Activated T-helper 17 cell treated with anti-CD3 and anti-CD28 coated beads, Interleukin-2, amount 50 U/mL, for 72 hours (primary cell): ENCODE data around the gene EXOC6B. TPM values are rescaled to one million over a fixed set of nuclear protein-coding genes. Genes with fewer than 3 reads are reported as not detected.

Source experiments
- ATAC-seq: fragments of 150-1000 bp; cut with Tn5 transposase; replicated peaks from 2 replicates; pipeline ENCODE4 v1.10.0; 2021; ENCODE audit warnings: mild to moderate bottlenecking, moderate library complexity
- H3K27ac Mint-ChIP-seq: one replicate; pipeline ENCODE4 v1.8.0; 2022; ENCODE audit warnings: mixed read lengths
- H3K27me3 Mint-ChIP-seq: one replicate; pipeline ENCODE4 v1.8.0; 2022; ENCODE audit warnings: mixed read lengths
- H3K36me3 Mint-ChIP-seq: one replicate; pipeline ENCODE4 v1.8.0; 2022; ENCODE audit warnings: low read depth, mild to moderate bottlenecking, mixed read lengths
- H3K4me1 Mint-ChIP-seq: one replicate; pipeline ENCODE4 v1.8.0; 2022; ENCODE audit warnings: mixed read lengths
- H3K4me3 Mint-ChIP-seq: one replicate; pipeline ENCODE4 v1.8.0; 2022; ENCODE audit warnings: mild to moderate bottlenecking, mixed read lengths
- H3K9me3 Mint-ChIP-seq: one replicate; pipeline ENCODE4 v1.8.0; 2022; ENCODE audit warnings: mixed read lengths
- total RNA-seq, 2 donors: library from RNA; stranded (reverse); gene quantifications; one replicate each; pipeline ENCODE4 v1.2.3, GENCODE V29; 2022

Gene EXOC6B
- total RNA-seq, 2 donors from 2014 or later: 12.1 to 12.8 TPM

DNA sequence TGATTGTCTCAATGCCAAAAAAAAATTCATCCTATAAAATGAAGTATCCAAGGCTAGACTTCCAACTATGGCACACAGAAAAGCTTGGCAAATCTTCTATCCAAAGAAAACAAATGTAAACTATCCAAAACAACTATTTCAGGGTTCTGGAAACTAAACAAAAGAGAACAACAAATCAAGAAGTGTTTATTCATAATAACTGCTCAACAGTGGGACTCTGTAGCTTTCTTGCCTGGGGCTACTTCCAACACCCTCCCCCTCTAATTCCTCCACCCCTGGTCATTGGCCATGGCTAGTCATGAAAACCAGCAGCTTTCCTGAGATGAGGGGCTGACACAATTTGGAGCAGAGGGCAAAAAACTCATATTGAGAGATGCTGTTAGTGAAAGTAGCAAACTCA lies 107.0 kb downstream of the EXOC6B start:
- Mint-ChIP-seq H3K9me3 (no peaks in the 10 kb centered on the region), H3K36me3 (peaks cover 30% of the 10 kb centered on the region), H3K27ac (no peak overlapping the region), H3K27me3 (no peaks in the 10 kb centered on the region), H3K4me1 (no peaks in the 10 kb centered on the region), H3K4me3 (no peak overlapping the region)
- ATAC-seq: no peak

GRCh38 chr2:72716601-72717000 lies 109.2 kb downstream of the EXOC6B start:
- no peak for ATAC-seq
- H3K4me1 Mint-ChIP-seq: no peaks in the 10 kb centered on the region
- H3K9me3 Mint-ChIP-seq: no peaks in the 10 kb centered on the region
- no peaks in the 10 kb centered on the region for H3K27me3 Mint-ChIP-seq
- H3K36me3 Mint-ChIP-seq: peaks cover 30% of the 10 kb centered on the region
- H3K27ac Mint-ChIP-seq: no peak overlapping the region
- H3K4me3 Mint-ChIP-seq: no peak overlapping the region

DNA sequence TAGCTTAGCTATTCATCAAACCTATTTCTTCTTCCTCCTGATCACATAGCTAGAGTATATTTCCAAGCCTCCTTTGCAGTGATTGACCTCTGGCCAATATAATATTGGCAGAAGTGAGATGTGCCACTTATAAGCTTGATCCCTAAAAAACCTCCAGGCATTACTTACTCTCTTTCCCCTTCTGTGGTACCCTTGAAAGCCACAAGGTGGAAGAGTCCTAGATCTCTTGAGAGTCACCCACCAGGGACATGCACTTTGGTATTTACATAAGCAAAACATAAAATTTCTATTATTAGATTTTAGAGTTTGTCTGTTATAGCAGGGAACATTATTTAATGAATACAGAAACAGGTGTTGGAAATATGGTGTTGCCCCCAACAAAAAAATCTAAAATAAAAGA lies 112.0 kb downstream of the EXOC6B start:
- H3K9me3 Mint-ChIP-seq: no peaks in the 10 kb centered on the region
- H3K27me3 Mint-ChIP-seq: no peaks in the 10 kb centered on the region
- H3K4me1 Mint-ChIP-seq: no peaks in the 10 kb centered on the region
- no peak overlapping the region for H3K27ac Mint-ChIP-seq
- no peak for ATAC-seq
- H3K4me3 Mint-ChIP-seq: no peak overlapping the region
- peaks cover 22% of the 10 kb centered on the region for H3K36me3 Mint-ChIP-seq

DNA sequence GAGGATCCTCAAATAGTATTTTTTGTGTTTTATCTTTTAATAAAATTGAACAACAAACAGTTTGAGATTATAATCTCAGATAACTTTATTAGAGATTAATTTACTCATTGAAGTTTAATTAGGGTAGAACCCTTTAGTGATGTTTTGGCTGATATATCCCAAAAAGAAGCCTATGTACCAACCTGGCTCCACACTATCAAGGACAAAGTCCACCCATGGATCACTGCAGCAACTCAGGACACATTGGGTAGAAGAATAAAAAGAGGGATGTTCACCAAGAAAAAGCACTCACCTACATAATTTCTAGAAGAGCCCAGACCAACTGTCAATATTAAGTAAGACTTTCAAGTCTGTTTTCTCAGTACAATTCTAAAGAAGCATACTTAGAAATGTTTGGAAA lies 112.9 kb downstream of the EXOC6B start:
- Mint-ChIP-seq H3K27ac (no peak overlapping the region), H3K4me1 (no peaks in the 10 kb centered on the region), H3K36me3 (peaks cover 22% of the 10 kb centered on the region), H3K4me3 (no peak overlapping the region), H3K27me3 (no peaks in the 10 kb centered on the region), H3K9me3 (no peaks in the 10 kb centered on the region)
- ATAC-seq: no peak

DNA sequence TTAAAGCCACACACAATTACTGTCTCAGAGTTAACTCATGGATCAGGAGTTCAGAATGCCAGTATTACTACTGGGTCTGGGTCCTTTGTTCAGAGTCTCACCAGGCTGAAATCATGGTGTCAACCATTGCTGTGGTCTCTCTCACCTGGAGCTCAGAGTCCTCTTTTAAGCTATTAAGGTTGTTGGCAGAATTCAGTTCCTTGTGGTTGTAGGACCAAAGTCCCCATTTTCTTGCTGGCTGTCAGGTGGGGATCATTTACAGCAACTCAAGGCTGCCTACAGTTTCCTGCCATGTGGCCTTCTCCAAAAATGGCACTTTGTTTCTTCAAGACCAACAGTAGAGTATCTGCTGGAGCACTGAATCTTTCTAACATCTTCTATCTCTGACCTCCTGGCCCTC lies 113.5 kb downstream of the EXOC6B start:
- H3K9me3 Mint-ChIP-seq: no peaks in the 10 kb centered on the region
- H3K36me3 Mint-ChIP-seq: peaks cover 22% of the 10 kb centered on the region
- no peak overlapping the region for H3K27ac Mint-ChIP-seq
- ATAC-seq: no peak
- H3K4me3 Mint-ChIP-seq: no peak overlapping the region
- no peaks in the 10 kb centered on the region for H3K4me1 Mint-ChIP-seq
- no peaks in the 10 kb centered on the region for H3K27me3 Mint-ChIP-seq

DNA sequence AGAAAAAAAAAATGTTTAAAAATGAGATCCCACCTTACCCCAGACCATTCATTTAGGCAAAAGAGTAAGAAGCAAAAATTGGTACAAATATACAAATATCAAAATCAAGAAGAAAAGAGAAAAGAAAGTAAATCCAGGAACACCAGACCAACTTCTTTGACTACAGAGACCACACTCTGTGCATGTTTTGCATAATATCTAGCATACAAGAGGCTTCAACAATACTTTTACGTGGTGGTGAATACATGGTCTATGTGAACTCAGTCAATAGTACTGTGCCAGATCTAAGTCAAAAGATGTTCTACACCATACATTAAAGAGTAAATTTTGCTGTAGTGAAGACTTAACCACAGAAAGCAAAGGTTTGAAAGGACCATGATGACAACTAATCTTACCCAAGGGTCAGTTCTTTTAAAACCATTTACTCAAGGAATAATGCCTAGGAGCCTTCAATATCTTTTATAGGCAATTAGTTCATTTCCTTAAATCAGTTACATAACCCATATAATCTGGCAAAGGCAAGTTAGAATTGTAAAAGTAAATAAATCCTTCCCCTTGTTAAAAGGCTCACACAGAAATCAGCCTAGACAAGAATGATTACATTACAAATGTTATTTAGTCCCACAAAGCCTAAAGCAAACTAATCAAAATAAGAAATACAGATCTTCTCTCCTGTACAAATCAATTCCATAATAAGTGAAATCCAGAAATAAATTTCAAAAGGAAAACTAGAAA lies 115.2 kb downstream of the EXOC6B start:
- Mint-ChIP-seq H3K27me3 (no peaks in the 10 kb centered on the region), H3K36me3 (peaks cover 15% of the 10 kb centered on the region), H3K4me1 (no peaks in the 10 kb centered on the region), H3K4me3 (no peak overlapping the region), H3K27ac (no peak overlapping the region), H3K9me3 (no peaks in the 10 kb centered on the region)
- ATAC-seq: no peak

DNA sequence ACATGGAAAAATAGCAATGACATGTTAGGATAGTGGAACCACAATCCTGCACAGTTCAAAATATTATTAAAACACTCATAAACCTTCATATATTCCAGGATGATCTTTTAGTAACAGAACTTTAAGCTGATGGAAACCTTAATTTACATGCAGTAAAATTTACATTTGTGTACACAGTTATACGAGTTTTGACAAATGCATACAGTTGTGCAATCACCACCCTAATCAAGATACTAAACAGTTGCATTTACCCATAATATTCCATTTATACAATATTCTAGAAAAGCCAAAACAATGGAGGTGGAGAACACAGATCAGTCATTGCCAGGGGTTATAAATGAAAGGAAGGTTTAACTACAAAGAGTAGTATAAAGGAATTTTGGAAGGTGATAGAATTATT lies 117.6 kb downstream of the EXOC6B start:
- no peaks in the 10 kb centered on the region for H3K9me3 Mint-ChIP-seq
- no peak for ATAC-seq
- no peak overlapping the region for H3K4me3 Mint-ChIP-seq
- H3K4me1 Mint-ChIP-seq: no peaks in the 10 kb centered on the region
- H3K27ac Mint-ChIP-seq: no peak overlapping the region
- H3K36me3 Mint-ChIP-seq: peaks cover 13% of the 10 kb centered on the region
- no peaks in the 10 kb centered on the region for H3K27me3 Mint-ChIP-seq

GRCh38 chr2:72698300-72698699 lies 127.5 kb downstream of the EXOC6B start:
- Mint-ChIP-seq H3K9me3 (peaks cover 3% of the 10 kb centered on the region), H3K27ac (no peak overlapping the region), H3K27me3 (no peaks in the 10 kb centered on the region), H3K4me1 (no peaks in the 10 kb centered on the region), H3K36me3 (peaks cover 7% of the 10 kb centered on the region), H3K4me3 (no peak overlapping the region)
- no peak for ATAC-seq

DNA sequence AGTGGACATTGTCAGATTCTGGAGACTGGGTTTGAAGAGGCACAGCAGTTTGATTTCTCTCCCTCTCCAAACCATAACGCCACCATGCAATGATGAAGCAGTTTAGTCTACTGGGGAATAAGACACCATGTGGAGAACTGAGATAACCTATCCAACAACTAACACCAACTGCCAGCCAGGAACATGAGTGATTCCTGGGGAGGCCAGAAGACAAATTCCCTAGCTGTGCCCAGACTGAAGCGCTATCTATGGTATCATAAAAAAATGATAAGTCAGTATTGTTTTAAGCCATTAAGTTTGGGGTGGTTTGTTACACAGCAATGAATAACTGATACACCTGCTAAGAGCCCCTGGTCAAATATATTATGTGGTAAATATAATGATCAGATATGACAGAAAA lies 129.3 kb downstream of the EXOC6B start:
- no peaks in the 10 kb centered on the region for H3K27me3 Mint-ChIP-seq
- H3K36me3 Mint-ChIP-seq: peaks cover 17% of the 10 kb centered on the region
- H3K9me3 Mint-ChIP-seq: peaks cover 3% of the 10 kb centered on the region
- H3K4me3 Mint-ChIP-seq: no peak overlapping the region
- H3K27ac Mint-ChIP-seq: no peak overlapping the region
- no peak for ATAC-seq
- no peaks in the 10 kb centered on the region for H3K4me1 Mint-ChIP-seq

DNA sequence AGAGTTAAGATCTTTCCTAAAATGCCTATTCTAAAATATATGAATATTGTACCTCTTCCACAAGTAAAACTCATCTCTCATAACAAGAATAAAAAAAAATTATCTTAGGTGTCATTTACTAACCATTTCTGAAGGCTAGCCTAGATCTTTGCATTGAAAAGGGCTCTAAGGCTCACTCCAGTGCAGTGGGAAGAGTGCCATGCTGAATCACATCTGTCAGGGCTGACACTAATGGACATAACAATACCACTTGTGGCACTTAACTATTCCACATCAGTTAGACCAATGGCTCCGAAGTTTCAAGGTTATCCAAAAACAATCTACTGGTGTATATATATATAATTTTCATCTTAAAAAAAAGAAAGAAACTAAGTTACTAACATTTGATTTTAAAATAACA lies 130.2 kb downstream of the EXOC6B start:
- Mint-ChIP-seq H3K27ac (no peak overlapping the region), H3K4me3 (no peak overlapping the region), H3K4me1 (no peaks in the 10 kb centered on the region), H3K27me3 (no peaks in the 10 kb centered on the region), H3K9me3 (peaks cover 3% of the 10 kb centered on the region), H3K36me3 (peaks cover 17% of the 10 kb centered on the region)
- no peak for ATAC-seq

DNA sequence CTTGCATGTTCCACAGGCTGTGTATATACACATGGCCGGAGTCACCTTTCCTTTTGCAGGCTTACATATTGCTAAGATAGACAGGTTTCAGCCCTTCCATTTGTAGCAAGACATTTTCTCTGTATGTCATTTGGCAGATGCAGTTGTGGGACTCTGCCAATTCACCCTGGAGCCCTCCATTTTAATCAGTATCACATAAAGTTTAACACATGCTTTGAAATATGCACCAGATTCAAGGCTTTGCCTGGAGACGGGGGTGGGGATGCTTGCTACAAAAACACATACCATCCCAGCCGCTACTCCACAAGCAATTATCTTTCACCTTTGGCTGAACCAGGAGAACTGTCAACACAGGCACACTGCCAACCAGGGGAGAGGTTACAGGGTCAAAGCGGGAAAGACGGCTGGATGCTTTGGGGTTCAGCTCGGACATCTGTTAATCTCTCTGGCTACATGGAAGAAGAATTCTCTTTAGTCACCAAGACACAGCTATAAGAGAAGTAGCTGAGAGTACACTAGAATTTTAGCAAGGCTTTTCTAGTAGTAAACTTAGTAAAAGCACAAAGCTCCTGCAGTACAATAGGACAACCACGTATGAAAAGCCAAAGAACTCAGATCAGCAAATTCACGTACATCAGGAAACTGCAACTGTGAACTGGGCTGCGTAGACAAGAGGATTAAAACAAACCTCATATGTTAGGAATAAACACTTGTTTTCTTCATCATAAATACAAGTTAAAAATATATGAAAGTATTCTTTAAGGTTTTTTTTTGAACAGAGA lies 130.9 kb downstream of the EXOC6B start:
- ATAC-seq: no peak
- Mint-ChIP-seq H3K4me1 (no peaks in the 10 kb centered on the region), H3K36me3 (peaks cover 17% of the 10 kb centered on the region), H3K4me3 (no peak overlapping the region), H3K27me3 (no peaks in the 10 kb centered on the region), H3K9me3 (peaks cover 3% of the 10 kb centered on the region), H3K27ac (no peak overlapping the region)

DNA sequence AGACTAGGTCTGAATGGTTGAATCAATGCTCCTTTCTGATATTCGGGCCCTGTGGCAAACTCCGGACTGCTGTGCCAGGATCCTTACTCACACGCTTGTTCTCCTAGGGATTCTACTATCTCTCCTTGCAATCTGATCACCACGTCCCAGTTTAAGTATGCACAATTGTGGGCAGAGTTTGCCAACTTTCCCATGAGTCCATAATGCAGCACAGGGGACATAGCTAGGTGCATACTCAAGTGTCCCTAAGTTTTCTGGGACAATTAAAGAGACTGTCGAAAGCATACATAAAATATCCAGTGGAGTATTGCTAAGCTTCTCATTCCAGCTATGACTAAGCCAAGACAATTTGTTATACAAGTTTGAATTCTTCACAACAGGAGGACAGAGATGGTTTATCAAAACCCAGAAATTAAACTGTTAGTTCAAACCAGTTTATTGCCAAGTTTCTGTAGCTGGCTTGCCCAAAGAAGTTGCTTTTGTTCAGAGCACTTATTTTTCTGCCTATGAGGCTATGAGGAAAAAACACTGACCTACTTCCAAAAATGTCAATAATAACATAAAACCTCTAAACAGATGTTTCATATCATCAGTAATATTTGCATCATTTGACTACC lies 136.1 kb downstream of the EXOC6B start:
- no peak overlapping the region for H3K4me3 Mint-ChIP-seq
- no peak overlapping the region for H3K27ac Mint-ChIP-seq
- ATAC-seq: no peak
- H3K27me3 Mint-ChIP-seq: no peaks in the 10 kb centered on the region
- H3K4me1 Mint-ChIP-seq: no peaks in the 10 kb centered on the region
- H3K9me3 Mint-ChIP-seq: no peaks in the 10 kb centered on the region
- peaks cover 17% of the 10 kb centered on the region for H3K36me3 Mint-ChIP-seq

- Mint-ChIP-seq H3K4me1 (no peaks in the 10 kb centered on the region), H3K4me3 (no peak overlapping the region), H3K27ac (no peak overlapping the region), H3K9me3 (no peaks in the 10 kb centered on the region), H3K36me3 (no peaks in the 10 kb centered on the region), H3K27me3 (no peaks in the 10 kb centered on the region)
- ATAC-seq: no peak
Observed at GRCh38 chr2:72685638-72686213, 140.1 kb downstream of the EXOC6B start.

DNA sequence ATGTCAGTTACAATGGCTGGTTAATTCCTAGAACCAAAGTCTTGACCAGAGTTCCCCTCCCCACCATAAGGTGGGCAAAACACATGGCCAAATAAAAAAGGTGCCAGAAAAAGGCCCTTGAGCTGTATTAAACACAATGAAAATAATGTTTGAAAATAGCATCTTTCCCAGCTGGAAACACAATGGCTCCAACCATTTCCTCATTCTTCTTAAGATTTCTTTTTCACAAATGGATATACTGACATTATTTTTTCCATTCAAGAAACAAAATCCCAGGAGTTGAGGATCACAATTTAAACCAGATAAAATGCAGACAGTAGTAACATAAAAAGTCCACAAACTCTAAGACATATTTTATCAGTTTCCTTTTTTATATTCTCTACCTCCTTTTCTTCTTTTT lies 143.8 kb downstream of the EXOC6B start:
- Mint-ChIP-seq H3K4me3 (no peak overlapping the region), H3K9me3 (no peaks in the 10 kb centered on the region), H3K27ac (no peak overlapping the region), H3K4me1 (no peaks in the 10 kb centered on the region), H3K36me3 (no peaks in the 10 kb centered on the region), H3K27me3 (no peaks in the 10 kb centered on the region)
- ATAC-seq: no peak
